ENCODE measurements around the gene NPFFR1. TPM values are rescaled to one million over a fixed set of nuclear protein-coding genes. Genes with fewer than 3 reads are reported as not detected.

NPFFR1 gene
- total RNA-seq, 1 experiment from 2014 or later: 0.05 TPM

DNA sequence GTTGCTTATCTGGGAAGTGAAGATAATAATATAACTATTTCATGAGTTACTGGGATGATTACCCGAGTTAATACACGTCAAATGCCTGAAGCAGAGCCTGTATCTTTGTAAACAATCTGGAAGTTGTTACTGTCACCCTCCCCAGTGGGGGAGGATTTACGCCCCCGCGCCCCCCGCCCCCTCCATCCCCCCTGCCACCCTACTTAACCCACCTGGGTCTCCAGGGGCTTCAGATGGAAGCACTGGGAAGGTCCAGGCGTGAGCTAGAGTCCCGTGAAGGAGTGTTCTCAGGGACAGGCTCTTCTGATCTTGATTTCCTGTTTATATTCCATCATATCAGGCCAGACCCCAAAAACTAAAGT lies 49.9 kb downstream of the NPFFR1 start:
- H3K27ac ChIP-seq (ENCODE audit: low read length): peak overlapping the region; percentile 96
- H3K4me3 ChIP-seq (ENCODE audit: low read depth in 2 of 2, low read length in 2 of 2): peak overlapping the region; percentile 90 to 98
- H3K9me3 ChIP-seq (ENCODE audit: control insufficient read depth, insufficient read depth, low read depth, low read length): no peaks in the 10 kb centered on the region
- POLR2A ChIA-PET: interaction anchor here (0.7 kb wide), 1 partner anchor 65 kb away, joined by 10 read pairs; no protein-coding TSS in a partner anchor
- H3K27me3 ChIP-seq (ENCODE audit: control insufficient read depth, insufficient read depth, low read length): no peaks in the 10 kb centered on the region
- BruUV-seq (replicated peaks): no TSS peak
- peaks cover 6% of the 10 kb centered on the region; the same call in 1 of the 2 replicates for H3K36me3 ChIP-seq (ENCODE audit: control insufficient read depth, insufficient read depth, low read length)
- TF ChIP-seq, protein P1, sequence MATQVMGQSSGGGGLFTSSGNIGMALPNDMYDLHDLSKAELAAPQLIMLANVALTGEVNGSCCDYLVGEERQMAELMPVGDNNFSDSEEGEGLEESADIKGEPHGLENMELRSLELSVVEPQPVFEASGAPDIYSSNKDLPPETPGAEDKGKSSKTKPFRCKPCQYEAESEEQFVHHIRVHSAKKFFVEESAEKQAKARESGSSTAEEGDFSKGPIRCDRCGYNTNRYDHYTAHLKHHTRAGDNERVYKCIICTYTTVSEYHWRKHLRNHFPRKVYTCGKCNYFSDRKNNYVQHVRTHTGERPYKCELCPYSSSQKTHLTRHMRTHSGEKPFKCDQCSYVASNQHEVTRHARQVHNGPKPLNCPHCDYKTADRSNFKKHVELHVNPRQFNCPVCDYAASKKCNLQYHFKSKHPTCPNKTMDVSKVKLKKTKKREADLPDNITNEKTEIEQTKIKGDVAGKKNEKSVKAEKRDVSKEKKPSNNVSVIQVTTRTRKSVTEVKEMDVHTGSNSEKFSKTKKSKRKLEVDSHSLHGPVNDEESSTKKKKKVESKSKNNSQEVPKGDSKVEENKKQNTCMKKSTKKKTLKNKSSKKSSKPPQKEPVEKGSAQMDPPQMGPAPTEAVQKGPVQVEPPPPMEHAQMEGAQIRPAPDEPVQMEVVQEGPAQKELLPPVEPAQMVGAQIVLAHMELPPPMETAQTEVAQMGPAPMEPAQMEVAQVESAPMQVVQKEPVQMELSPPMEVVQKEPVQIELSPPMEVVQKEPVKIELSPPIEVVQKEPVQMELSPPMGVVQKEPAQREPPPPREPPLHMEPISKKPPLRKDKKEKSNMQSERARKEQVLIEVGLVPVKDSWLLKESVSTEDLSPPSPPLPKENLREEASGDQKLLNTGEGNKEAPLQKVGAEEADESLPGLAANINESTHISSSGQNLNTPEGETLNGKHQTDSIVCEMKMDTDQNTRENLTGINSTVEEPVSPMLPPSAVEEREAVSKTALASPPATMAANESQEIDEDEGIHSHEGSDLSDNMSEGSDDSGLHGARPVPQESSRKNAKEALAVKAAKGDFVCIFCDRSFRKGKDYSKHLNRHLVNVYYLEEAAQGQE (IDR thresholded peaks at IDR 0.05; ENCODE audit: insufficient read depth in 1 of 2, low read depth in 2 of 2, low read length in 1 of 2): no peak
- TF ChIP-seq SIN3A (IDR thresholded peaks at IDR 0.05; ENCODE audit: borderline replicate concordance, insufficient read depth, low read depth, low read length): no peak
- TF ChIP-seq POLR2AphosphoS5 (IDR thresholded peaks at IDR 0.05; ENCODE audit: low read depth, low read length): no peak
- intact Hi-C loops (cut with micrococcal nuclease; ENCODE audit: unreplicated experiment): no loop called here
- H3K4me1 ChIP-seq (ENCODE audit: control insufficient read depth, insufficient read depth, low read length): peaks cover 9% of the 10 kb centered on the region
- ATAC-seq (no peak), DNase-seq (ENCODE audit: low read depth, low spot score) (no peak)
- in situ Hi-C loops (cut with HindIII; ENCODE audit: low pct_unique_long_range_greater_than_20kb, low sequenced_read_pairs): no loop called here
- CTCF ChIA-PET: interaction anchor here (1.9 kb wide), 2 partner anchors 12 to 130 kb away, joined by 9 to 14 read pairs; no protein-coding TSS in a partner anchor

DNA sequence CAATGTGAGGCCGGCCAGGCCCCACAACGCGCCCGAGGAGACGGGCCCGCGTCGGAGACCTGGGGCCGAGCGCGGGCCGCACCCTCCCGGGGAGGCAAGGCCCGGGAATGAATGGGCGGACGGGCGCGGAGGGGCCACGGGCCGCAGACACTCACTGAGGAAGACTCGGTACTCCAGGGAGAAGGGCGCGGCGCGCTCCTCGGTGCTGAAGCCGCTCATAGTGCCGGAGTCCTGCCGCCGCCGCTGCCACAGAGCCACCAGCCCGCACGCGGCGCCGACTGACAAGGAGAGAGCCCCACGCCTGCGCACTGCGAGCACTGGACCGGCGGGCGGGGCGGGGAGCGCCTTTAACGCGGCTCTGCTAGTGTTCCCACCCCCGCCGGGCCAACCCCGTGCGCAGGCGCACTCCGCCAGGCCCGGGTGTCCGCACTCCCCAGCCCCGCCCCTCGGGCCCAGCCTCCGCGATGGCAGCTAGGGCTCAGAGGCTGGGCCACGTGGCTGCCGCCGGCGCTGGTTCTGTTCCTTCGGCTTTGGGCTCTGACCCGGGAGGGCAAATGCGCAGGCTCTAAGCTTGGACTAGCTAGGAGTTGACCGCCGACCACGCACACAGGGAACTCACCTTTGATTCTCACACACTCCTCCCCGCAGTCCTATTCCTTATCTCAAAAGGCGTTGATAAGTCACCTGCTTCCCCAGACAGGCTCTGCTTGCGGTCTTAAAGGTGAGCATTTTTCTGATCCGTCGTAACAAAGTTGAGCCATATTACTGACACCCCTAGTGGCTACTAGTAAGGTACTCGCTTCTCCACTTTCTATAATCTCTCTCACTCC lies 50.5 kb downstream of the NPFFR1 start, which contains the start of gene PPA1:
PPA1 (minus strand) TSS at position 321 of the 830 bp plus-strand sequence; CDS start at position 219, 102 bp downstream.
- TF ChIP-seq POLR2AphosphoS5 (IDR thresholded peaks at IDR 0.05; ENCODE audit: low read depth, low read length) (peak; percentile 88), TCF7L2 (IDR thresholded peaks at IDR 0.05; ENCODE audit: low read depth, low read length) (no peak; the same call in 1 of the 2 replicates), SIN3A (IDR thresholded peaks at IDR 0.05; ENCODE audit: borderline replicate concordance, insufficient read depth, low read depth, low read length) (peak; percentile 96)
- TF ChIP-seq, protein P2, sequence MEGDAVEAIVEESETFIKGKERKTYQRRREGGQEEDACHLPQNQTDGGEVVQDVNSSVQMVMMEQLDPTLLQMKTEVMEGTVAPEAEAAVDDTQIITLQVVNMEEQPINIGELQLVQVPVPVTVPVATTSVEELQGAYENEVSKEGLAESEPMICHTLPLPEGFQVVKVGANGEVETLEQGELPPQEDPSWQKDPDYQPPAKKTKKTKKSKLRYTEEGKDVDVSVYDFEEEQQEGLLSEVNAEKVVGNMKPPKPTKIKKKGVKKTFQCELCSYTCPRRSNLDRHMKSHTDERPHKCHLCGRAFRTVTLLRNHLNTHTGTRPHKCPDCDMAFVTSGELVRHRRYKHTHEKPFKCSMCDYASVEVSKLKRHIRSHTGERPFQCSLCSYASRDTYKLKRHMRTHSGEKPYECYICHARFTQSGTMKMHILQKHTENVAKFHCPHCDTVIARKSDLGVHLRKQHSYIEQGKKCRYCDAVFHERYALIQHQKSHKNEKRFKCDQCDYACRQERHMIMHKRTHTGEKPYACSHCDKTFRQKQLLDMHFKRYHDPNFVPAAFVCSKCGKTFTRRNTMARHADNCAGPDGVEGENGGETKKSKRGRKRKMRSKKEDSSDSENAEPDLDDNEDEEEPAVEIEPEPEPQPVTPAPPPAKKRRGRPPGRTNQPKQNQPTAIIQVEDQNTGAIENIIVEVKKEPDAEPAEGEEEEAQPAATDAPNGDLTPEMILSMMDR (IDR thresholded peaks at IDR 0.05): no peak
- in situ Hi-C loops (cut with HindIII; ENCODE audit: low pct_unique_long_range_greater_than_20kb, low sequenced_read_pairs) (no loop called here), intact Hi-C loops (cut with micrococcal nuclease; ENCODE audit: unreplicated experiment) (no loop called here)
- Histone ChIP-seq H3K27me3 (ENCODE audit: control insufficient read depth, insufficient read depth, low read length) (no peaks in the 10 kb centered on the region), H3K36me3 (ENCODE audit: control insufficient read depth, insufficient read depth, low read length) (peaks cover 6% of the 10 kb centered on the region; the same call in 1 of the 2 replicates), H3K4me3 (ENCODE audit: low read depth in 2 of 2, low read length in 2 of 2) (peak within 1 kb of the TSS; percentile 90 to 98), H3K27ac (ENCODE audit: low read length) (peak within 1 kb of the TSS; percentile 96), H3K9me3 (ENCODE audit: control insufficient read depth, insufficient read depth, low read depth, low read length) (no peaks in the 10 kb centered on the region), H3K4me1 (ENCODE audit: control insufficient read depth, insufficient read depth, low read length) (peaks cover 12% of the 10 kb centered on the region)
- ATAC-seq: peak; percentile 98
- CTCF ChIA-PET: interaction anchor here (1.9 kb wide), 2 partner anchors 11 to 131 kb away, joined by 9 to 14 read pairs; no protein-coding TSS in a partner anchor
- DNase-seq (ENCODE audit: low read depth, low spot score): peak; percentile 84
- no TSS peak for BruUV-seq (replicated peaks)
- POLR2A ChIA-PET: interaction anchor here (0.6 to 0.7 kb wide), 2 partner anchors 65 to 774 kb away, joined by 3 to 10 read pairs; no protein-coding TSS in a partner anchor

Measured in Panc1 (cell line).